Smooth muscle cell (in vitro differentiated cells): ENCODE measurements around the gene SNTA1. TPM values are rescaled to one million over a fixed set of nuclear protein-coding genes. Genes with fewer than 3 reads are reported as not detected.

Experiments used
- DNase-seq: peaks from one replicate; lab custom pipeline; 2025; ENCODE audit not compliant: unreplicated experiment; lab: John Stamatoyannopoulos, UW
- H2AFZ ChIP-seq: fragments of 200-600 bp; sonication (generic); 2 replicates; pipeline ENCODE4 v1.6.0; 2016; ENCODE audit warnings: antibody characterized with exemption, low read depth, mild to moderate bottlenecking
- H3F3A ChIP-seq: fragments of 200-600 bp; sonication (generic); 2 replicates; pipeline ENCODE4 v1.6.0; 2017; ENCODE audit warnings: antibody characterized with exemption, low read depth
- H3K27ac ChIP-seq: fragments of 200-600 bp; sonication (generic); 2 replicates; pipeline ENCODE4 v1.5.1; 2016; ENCODE audit warnings: low read depth, mild to moderate bottlenecking
- H3K27me3 ChIP-seq: fragments of 200-600 bp; sonication (generic); 2 replicates; pipeline ENCODE4 v1.6.1; 2016; ENCODE audit warnings: low read depth, mild to moderate bottlenecking
- H3K36me3 ChIP-seq: fragments of 200-600 bp; sonication (generic); 2 replicates; pipeline ENCODE4 v1.5.1; 2016; ENCODE audit warnings: low read depth
- H3K4me1 ChIP-seq: fragments of 200-600 bp; sonication (generic); 2 replicates; pipeline ENCODE4 v1.5.1; 2016; ENCODE audit warnings: low read depth
- H3K4me2 ChIP-seq: fragments of 200-600 bp; sonication (generic); 2 replicates; pipeline ENCODE4 v1.6.0; 2016; ENCODE audit warnings: mild to moderate bottlenecking
- H3K4me3 ChIP-seq: fragments of 200-600 bp; sonication (generic); 2 replicates; pipeline ENCODE4 v1.5.1; 2016; ENCODE audit warnings: mild to moderate bottlenecking
- H3K79me2 ChIP-seq: fragments of 200-600 bp; sonication (generic); 2 replicates; pipeline ENCODE4 v1.6.0; 2016; ENCODE audit warnings: low read depth, mild to moderate bottlenecking
- H3K9ac ChIP-seq: fragments of 200-600 bp; sonication (generic); 2 replicates; pipeline ENCODE4 v1.6.0; 2016; ENCODE audit warnings: low read depth
- H3K9me3 ChIP-seq: fragments of 200-600 bp; sonication (generic); replicated peaks from 2 replicates; pipeline ENCODE4 v1.5.1; 2016; ENCODE audit warnings: low read depth
- H4K20me1 ChIP-seq: fragments of 200-600 bp; sonication (generic); 2 replicates; pipeline ENCODE4 v1.6.0; 2016; ENCODE audit warnings: low read depth
- WGBS: methylation state at CpG from one replicate; pipeline ENCODE4 v1.1.7; 2016; ENCODE audit warnings: low lambda C conversion rate; 5-methylcytosine and 5-hydroxymethylcytosine counted together
- polyA plus RNA-seq: library from polyadenylated mRNA; unstranded; fragments of >200 nt; fragmentation: Nextera tagmentation; extraction: Ambion mirVana; gene quantifications from 2 replicates; pipeline ENCODE4 v1.2.1, GENCODE V29; 2016
- total RNA-seq: library from RNA; depleted of rRNA; stranded (reverse); fragments of >200 nt; gene quantifications from 2 replicates; pipeline ENCODE4 v1.2.3, GENCODE V29; 2014
- TF ChIP-seq, protein P1 (sequence below): fragments of 200-600 bp; sonication (generic); IDR thresholded peaks from 2 replicates; pipeline ENCODE4 v1.5.1; 2017; ENCODE audit warnings: borderline replicate concordance, mild to moderate bottlenecking, antibody characterized with exemption; ENCODE audit not compliant: insufficient read depth, poor library complexity, severe bottlenecking

SNTA1 gene
- total and polyA plus RNA-seq, 2 experiments from 2014 or later = 39.2 to 58.2 TPM

DNA sequence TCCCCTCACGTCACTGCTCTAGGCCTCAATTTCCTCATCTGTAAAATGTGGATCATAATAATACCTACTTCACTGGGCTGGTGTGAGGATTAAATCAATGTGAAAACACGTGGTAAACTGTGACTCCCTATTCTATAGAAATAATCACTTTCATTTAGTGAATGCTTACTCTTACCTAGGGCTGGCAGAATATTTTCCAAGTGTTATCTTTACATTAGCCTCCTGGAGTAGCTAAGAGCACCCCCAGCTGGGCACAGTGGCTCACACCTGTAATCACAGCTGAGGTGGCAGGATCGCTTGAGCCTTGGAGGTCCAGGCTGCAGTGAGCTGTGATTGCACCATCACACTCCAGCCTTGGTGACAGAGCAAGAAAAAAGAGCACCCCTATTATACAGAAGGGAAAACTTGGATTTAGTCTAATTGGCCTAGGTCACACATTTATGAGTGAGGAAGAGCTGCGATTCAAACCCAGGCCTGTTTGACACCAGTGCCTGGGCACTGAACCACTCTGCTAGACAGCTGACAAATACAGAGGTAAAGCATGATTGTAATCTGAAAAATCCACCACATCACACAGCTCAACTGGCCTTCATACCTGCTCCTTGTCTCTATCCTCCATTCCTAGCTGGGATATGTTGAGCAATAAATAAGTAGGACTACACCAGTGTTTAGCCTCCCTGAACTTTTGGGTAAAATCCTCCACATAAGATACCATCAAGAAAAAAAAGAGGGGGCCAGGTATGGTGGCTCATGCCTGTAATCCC is 1.4 kb upstream of the SNTA1 start:
- H4K20me1 ChIP-seq = no peaks in the 10 kb centered on the region
- peak overlapping the region; percentile 95 for H3K4me3 ChIP-seq
- TF ChIP-seq, protein P1, sequence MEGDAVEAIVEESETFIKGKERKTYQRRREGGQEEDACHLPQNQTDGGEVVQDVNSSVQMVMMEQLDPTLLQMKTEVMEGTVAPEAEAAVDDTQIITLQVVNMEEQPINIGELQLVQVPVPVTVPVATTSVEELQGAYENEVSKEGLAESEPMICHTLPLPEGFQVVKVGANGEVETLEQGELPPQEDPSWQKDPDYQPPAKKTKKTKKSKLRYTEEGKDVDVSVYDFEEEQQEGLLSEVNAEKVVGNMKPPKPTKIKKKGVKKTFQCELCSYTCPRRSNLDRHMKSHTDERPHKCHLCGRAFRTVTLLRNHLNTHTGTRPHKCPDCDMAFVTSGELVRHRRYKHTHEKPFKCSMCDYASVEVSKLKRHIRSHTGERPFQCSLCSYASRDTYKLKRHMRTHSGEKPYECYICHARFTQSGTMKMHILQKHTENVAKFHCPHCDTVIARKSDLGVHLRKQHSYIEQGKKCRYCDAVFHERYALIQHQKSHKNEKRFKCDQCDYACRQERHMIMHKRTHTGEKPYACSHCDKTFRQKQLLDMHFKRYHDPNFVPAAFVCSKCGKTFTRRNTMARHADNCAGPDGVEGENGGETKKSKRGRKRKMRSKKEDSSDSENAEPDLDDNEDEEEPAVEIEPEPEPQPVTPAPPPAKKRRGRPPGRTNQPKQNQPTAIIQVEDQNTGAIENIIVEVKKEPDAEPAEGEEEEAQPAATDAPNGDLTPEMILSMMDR = no peak
- peak overlapping the region; percentile 97 for H3K4me2 ChIP-seq
- no peak for DNase-seq
- H2AFZ ChIP-seq = no peak overlapping the region
- WGBS = 57% methylated on average over 4 of the region's 4 CpGs
- H3K9me3 ChIP-seq = no peaks in the 10 kb centered on the region
- H3K27me3 ChIP-seq = no peaks in the 10 kb centered on the region
- H3K79me2 ChIP-seq = peaks cover 7% of the 10 kb centered on the region
- no peaks in the 10 kb centered on the region for H3F3A ChIP-seq
- H3K9ac ChIP-seq = no peak overlapping the region
- H3K36me3 ChIP-seq = no peaks in the 10 kb centered on the region
- H3K4me1 ChIP-seq = no peaks in the 10 kb centered on the region
- H3K27ac ChIP-seq = no peak overlapping the region

DNA sequence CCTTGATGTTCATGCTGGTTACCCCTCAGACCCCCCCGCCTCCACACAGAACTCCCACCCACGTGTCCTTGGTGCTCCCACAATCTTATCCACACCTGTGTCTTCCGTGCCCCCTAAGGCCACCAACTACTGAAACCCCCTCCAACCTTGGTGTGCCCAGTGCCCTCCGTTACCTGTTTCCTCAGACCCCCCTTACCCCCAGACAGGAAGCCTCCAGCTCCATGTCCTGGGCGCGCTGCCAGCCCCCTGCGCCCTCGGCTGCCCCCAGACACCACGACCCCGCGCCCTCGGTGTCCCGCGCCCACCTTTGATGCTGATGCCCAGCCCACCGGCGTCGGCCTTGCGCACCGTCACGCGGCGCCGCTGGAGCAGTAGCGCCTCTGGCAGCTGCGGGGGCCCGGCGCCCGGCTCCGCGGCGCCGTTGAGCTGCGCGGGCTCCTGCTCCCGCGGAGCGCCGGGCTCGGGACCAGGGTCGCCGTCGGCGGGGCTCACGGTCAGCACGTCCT is 504 bp downstream of the SNTA1 start:
- Histone ChIP-seq H3K36me3 (no peaks in the 10 kb centered on the region), H3K4me2 (peak overlapping the region; percentile 97), H3K79me2 (peaks cover 7% of the 10 kb centered on the region), H3K4me1 (no peaks in the 10 kb centered on the region), H3K9ac (no peak overlapping the region), H3F3A (no peaks in the 10 kb centered on the region), H3K9me3 (no peaks in the 10 kb centered on the region), H3K27me3 (no peaks in the 10 kb centered on the region), H2AFZ (peak overlapping the region; percentile 61), H3K4me3 (peak overlapping the region; percentile 95), H4K20me1 (no peaks in the 10 kb centered on the region), H3K27ac (no peak overlapping the region)
- TF ChIP-seq, protein P1 = no peak
- WGBS = 4% methylated on average over 30 of the region's 45 CpGs
- DNase-seq = no peak

DNA sequence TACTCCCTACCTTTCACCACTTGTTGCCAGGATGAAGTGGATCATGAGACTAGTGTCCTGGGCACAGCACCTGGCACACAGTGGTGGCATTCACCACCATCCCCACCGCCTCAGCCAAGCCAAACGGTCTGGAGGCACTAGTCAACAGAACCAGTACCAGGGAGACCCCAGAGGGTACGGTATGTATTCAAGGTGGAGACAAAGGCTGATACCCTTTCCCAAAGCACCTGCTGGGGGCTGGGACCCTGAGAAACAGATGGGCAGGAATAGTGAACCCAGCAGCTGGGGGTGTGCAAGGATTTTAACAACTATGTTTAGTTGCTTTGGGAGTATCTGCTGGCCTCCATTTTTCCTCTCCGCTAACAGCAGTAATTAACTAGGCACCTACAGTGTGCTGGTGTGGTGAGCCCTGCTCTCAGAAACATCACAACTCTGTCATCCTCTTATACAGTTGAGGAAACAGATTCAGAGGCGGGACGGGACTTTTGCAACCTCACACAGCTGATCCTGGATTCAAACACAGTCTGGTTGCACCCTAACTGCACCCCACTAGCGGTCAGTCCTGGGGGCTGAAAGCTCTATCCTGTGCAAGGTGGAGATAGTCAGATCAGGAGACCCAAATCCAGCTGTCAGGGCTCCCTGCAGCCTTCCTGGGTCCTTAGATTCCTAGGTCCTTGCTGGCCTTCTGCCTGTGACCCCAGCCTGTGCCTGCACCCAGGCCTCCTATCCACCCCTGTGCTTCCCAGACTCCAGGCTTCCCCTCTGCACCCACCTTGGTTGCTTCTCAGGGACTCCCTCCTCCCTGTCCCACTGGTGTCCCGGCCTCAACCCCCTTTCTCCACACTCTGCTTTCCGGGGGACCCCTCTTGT is 1.2 kb downstream of the SNTA1 start:
- H3K27me3 ChIP-seq = no peaks in the 10 kb centered on the region
- peak overlapping the region; percentile 97 for H3K4me2 ChIP-seq
- 76% methylated on average over 9 of the region's 9 CpGs for WGBS
- H3K27ac ChIP-seq = no peak overlapping the region
- H3K79me2 ChIP-seq = peaks cover 7% of the 10 kb centered on the region
- H2AFZ ChIP-seq = no peak overlapping the region
- no peaks in the 10 kb centered on the region for H3K36me3 ChIP-seq
- TF ChIP-seq, protein P1 = no peak
- DNase-seq = no peak
- H3F3A ChIP-seq = no peaks in the 10 kb centered on the region
- H3K4me3 ChIP-seq = peak overlapping the region; percentile 95
- no peak overlapping the region for H3K9ac ChIP-seq
- H4K20me1 ChIP-seq = no peaks in the 10 kb centered on the region
- no peaks in the 10 kb centered on the region for H3K9me3 ChIP-seq
- no peaks in the 10 kb centered on the region for H3K4me1 ChIP-seq
